Measurements from ENCODE around the gene JAZF1.
"Not testable (repeated sequence)": the region's sequence is repeated elsewhere in the genome, so short reads cannot be mapped to it uniquely, and the experiment has no call there.

JAZF1 gene

DNA sequence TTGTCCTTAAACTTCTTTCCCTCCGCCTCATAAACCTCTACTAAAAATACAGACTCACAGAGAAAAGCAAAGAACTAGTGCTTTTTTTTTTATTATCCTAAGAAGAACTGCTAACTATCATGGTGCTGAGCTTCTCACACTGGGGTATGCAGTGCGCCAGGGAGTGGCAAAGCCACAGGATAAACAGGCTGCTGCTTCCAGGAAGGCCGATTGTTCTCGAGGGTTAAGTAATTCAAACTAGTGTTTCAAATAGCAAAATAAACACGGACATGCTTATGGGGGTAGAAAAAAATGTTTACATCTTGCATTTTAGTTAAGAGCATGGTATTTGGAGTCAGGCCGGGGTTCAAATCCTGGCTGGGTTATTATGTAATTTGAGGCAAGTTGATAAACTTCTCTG lies 283.6 kb downstream of the JAZF1 start:
- DNase-seq = no peak

DNA sequence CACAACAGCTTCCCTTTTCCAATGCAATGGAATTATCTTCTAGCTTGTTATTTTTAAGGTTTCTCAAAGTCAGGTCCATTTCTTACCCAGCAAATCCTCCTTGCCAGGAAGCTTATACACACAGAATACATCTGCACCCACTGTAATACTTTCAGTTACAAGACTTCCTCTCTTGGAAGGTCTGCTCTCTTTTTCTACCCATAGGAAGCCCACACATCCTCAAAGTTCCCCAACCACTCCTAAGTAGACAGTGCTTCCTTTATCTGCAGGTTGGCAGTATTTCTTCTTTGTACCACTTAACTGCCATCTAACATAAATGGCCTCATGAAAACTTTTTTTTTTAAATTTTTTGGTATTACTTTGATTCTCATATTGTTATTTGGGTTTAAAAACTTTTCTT lies 285.0 kb downstream of the JAZF1 start:
- DNase-seq = no peak

DNA sequence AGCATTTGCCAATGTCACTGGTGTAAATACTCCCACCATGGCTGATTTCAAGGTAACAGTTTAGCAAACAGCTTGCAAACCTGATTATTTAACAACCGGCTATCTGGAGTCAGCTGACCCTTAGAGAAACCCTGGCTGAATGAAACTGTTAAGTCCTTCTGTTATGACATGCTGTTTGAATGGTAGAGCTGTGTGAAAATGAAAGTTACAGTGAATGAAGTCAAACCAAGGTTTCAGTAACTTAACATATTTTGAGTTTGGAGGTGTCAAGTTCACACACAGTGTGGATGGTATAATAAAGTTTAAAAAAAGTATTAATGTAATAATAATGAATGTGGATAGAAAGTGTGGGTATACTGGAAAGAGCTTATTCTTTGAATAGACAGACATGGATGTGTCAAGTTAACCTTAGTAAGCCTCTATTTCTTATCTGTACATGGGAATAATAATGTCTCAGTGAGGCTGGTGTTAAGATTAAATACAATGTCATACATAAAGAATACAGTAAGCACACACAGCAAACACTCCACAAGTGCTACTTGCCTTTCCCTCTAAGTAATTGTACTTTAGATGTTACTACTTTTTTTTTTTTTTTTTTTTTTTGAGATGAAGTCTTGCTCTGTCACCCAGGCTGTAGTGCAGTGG lies 290.3 kb downstream of the JAZF1 start:
- DNase-seq = no peak

DNA sequence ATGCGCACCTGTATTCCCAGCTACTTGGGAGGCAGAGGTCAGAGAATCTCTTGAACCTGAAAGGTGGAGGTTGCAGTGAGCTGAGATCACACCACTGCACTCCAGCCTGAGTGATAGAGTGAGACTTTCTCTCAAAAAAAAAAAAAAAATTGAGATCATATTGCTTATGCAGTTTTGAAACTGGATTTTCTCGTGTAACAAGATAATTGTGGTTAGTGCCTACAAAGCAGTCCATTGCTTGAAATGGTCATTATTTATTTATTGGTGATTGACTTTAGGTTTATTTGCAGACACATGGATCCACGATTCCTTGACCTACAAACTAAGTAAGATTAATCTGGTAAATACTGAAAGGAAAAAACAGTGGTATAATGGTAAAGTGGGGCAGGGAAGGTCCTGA lies 290.8 kb downstream of the JAZF1 start:
- DNase-seq = no peak

DNA sequence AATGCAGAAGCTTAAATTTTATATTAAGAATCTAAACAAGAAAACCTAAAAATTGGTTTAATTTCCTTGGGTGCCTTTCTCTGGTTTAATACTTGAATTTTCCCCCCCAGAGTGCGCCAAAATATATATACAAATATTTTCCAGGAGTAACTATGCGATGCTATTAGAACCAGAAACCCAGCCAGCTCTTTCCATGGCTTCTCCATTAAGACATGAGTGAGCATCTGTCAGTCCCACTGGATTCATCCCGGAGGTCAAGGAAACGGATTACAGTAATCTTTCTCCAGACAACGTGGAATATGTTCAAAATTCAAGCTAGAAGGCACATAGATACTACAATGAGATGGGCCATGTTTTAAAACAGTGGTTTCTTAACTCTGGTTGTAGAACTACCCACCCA lies 291.9 kb downstream of the JAZF1 start:
- peak; percentile 84 for DNase-seq

DNA sequence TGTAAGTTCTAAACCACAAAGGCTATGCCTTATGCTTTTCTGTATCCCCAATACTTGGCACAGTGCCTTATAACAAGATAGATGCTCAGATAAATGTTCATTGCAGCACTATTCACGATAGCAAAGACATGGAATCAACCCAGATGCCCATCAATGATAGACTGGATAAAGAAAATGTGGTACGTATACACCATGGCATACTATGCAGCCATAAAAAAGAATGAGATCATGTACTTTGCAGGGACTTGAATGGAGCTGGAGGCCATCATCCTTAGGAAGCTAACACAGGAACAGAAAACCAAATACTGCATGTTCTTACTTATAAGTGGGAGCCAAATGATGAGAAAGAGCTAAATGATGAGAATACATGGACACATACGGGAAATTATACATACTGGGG lies 293.9 kb downstream of the JAZF1 start:
- DNase-seq = not testable (repeated sequence)

DNA sequence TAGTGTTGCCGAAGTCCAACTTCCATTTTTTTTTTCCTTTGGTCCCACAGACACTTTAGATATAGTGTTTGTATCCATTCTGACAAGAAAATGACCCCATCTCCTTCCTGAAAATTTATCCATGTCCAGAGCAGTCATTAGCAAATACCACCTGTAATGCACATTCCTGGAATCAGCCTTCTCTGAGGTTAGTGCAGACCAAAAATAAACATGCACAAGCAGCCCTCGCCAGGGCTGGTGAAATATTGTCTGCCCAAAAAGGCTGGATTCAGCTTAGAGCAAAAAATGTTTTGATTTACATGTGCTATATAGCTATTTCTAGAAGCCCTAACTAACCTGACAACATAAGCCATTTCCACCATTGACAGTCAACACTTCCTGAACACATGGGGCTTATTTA lies 294.9 kb downstream of the JAZF1 start:
- DNase-seq = no peak

DNA sequence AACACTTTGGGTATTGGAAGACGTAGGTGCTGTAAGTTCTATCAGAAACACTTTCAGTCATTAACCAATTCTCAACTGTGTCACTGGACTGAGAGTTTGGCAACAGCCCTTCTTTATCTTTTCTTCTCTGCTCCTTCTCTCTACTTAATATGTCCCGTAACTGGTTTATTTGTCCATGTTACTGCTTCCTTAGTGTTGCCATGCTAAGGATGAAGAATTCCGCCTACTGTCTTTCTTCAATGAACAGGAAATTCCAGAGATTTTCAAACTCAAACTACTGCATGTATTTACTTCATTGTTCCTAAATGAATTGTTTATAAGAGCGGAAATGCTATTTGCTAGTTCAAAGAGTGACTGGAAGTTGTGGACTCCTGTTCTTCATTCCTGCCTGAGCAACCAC lies 296.9 kb downstream of the JAZF1 start:
- no peak for DNase-seq

DNA sequence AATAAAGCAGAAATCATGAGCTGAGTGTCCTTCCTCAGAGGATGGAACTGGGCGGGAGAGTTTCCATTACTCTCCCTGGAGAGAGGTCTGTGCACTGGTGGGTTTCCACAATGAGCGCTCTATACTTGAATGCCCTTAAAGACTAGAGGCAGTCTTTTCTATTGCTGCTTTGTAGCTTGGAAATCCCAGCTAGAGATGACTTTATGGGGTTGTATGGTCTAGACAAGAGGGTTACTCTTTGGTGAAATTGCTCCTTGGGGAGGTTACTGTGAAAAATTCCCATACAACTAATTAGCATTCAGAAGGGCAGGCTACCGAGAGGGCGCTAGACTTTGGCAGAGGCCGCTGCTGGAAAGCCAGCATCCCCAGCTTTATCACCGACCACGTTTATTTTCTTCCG lies 303.8 kb downstream of the JAZF1 start:
- no peak for DNase-seq

DNA sequence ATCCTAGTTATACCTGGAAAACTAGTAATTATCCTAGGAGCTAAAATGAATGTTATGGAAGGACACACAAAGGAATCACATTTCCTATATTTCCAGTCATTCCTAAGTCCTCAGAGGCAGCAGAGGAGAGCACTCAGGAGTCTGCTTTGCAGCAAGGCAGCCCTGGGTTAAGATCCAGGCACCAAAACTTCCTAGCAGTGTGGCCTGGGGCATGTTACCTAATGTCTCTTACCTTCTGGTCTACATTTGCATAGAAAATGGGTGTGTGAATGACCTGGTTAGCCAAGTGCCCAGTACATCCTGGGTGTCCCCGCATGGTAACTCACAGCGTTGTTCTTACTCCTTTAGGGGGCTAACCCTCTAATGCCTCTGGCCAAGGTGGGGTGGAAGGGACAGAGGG lies 304.8 kb downstream of the JAZF1 start:
- no peak for DNase-seq

DNA sequence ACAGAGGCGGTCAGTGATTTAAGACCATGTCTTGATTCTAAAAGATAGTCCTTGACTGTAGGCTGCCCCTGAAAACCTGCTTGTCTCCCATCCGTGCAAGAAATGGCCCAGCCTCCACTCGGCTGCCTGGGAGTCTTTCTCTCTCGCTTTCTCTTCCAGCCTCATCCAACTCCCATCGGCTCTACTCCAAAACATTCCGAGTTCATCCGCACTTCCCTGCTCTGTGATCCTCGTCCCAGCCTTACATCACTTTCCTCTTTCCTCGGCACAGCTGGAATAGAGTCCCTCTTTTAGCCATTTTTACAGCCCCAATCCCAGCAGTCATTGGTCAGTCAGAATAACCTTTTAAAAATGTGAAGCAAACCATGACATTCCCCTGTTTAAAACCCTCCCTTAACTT lies 305.5 kb downstream of the JAZF1 start:
- no peak for DNase-seq

DNA sequence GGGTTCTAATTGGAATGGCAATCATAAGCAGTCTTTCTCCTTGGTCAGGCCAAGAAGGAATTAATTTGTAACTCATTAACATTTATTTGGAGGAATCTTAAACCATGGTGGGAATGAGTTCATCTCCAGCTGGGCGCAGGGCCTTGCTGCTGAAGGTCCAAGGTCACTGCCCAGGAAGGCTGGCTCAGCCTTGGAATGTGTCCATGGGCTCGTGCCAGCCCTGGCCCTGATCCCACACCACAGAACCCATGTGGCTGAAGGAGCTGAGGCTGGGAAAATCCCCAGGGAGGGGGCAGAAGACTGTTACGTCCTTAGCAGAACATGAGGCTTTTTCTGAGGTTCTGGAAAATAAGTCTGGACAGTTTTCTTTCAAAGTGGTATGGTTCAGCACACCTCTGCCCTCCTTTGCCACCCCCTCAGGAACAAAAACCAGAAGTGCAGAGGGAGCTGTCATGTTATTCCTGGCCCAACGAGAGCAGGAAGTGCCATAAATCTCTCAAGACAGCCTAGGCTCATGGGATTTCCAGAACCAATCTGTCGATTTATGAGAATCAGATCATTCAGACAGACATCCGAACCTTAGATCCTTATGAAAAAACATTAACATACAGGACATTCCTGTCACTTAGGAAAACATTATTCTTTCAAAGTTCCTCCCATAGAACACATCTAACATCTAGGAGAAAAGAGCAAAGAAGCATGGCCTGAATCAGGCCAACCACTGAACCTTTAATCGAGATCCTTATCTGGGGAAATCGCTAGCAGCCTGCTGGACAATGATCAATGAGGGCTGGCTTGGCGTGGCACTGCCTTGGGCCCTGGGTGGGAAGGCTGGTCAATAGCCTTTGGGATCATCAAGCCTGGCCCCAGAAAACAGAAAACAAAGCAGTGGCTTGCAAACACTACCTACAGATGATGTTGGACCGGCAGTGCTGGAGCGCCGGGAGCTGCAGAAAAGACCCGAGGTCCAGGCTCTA lies 306.3 kb downstream of the JAZF1 start:
- no peak for DNase-seq

DNA sequence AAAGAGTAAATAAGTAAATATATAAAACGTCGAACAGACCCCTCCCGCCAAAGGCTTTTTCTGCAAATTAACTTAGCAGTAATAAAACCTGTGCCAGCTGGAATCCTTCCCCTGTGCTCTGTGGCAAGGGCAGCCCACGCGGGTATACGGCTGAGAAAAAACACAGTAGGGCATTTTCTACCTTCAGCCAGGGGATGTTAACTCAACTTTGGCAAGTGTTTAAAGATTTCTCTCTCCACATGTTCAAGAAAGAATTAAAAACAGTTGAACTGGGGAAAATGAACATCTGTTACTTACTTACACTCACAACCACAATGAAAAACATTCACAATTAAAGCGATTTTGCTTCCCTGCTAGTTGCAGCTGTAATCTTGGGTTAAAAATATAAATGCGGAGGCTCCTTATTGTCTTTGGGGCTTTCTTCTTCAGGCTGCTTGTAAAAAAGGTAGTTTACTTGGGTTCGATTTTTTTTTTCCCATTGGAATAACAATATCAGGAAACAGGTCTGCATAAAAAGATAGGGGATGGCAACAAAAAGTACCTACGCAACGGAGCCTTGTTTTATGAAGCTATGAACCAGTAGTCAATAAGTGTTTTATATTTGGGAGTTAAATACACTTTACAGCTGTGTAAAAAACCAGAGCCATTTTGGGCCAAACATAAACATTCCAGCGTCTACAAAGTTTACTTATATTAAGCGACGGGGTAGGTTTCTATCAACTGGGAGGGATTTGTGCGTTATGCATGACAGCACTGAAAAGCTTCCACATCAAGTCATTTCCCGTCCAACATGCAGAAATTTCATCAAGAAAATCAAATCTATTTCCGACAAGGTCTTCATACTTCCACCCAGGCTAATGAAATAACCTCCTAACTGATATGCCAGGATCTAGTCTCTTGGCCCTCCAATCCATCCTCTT lies 308.0 kb downstream of the JAZF1 start:
- peak; percentile 39 for DNase-seq

DNA sequence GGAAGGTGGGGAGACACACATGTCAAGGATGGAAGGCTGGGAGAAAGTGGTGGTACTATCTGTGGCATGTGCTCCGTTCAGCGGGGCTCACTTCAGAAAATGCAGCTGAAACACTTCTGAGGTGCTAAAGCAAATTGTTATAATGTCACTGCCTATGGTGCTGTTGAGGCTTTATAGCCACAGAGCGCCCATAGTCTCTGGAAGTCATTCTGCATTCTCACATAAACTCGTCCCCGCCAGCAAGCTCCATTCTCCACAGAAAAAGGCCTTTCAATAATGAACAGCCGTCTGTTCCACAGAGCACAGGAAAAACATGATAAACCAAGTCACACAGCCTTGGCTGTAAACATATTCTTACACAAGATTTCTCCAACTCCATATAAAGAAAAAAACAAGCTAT lies 308.7 kb downstream of the JAZF1 start:
- no peak for DNase-seq

DNA sequence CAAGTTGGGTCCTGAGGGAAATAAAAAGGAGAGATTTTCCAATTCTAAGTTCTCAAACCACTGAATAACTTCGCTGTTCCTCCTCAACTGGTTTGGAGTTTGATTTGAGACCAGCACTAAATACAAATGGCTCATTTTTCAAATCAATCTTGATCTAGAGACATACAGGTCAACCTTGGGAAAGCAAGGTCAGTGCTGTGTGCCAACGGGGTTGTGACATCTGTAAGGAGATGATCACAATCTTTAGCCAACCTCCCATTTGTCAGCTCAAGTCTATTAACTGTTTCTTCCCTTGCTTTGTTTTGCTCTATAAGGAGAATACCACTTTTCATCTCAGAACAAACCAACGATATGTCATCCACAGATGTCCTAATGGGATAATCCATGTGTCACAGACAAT lies 309.5 kb downstream of the JAZF1 start:
- DNase-seq = no peak

DNA sequence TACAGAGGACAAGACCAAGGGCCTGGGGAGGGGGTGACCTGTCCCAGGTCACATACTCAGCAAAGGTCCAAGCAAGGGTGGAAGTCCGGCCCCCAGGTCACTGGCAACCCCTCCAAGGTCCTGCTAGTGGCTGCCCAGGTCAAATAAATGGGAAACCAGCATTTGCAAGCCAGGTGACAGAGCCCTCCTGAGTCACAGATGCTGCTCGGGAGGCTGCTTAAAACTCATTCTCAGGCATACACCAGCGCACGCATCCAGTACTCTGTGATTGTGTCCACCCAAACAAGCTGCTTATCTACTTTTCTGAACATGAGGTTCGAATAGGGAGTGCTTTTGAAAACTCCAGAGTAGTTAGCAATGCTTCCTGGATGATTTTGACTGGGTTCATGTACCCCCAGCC lies 310.0 kb downstream of the JAZF1 start:
- DNase-seq = peak; percentile 18

DNA sequence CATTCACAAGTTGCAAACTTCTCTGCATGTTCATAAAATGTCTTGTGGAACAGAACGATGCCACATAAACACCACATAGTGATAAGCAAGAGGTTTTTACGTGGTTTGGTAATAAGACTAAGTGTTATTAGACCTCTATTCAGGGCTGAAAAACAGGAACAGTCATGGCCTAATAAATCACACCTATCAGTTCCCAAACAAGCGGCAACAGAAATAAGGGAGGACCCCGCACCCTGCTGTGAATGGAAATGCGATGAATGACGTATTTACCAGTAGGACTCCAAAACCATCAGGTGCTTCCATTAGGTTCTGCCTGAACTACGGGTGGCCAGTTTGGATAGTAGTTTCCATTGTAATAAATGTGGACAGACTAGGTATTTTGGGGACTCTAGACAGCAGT lies 311.5 kb downstream of the JAZF1 start:
- no peak for DNase-seq

DNA sequence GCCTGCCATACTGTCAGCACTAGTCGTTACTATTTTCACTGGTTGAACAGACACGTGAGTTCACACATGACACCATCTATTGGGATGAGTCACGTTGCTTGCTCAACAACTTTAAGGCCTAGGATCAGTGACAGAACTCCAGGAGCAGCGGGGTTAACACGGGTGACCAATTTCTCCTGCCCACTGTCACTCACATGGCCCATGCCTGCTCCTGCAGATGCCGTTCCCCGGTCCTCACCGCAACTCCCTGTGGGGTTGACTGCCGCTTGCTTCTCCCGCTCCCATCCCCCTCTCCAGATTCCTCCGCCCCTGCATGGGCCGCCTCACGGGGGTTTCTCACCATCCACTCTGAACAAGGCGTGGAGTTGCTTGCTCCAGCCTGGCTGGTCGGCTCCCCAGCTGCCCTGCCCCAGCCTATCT lies 312.5 kb downstream of the JAZF1 start:
- no peak for DNase-seq

DNA sequence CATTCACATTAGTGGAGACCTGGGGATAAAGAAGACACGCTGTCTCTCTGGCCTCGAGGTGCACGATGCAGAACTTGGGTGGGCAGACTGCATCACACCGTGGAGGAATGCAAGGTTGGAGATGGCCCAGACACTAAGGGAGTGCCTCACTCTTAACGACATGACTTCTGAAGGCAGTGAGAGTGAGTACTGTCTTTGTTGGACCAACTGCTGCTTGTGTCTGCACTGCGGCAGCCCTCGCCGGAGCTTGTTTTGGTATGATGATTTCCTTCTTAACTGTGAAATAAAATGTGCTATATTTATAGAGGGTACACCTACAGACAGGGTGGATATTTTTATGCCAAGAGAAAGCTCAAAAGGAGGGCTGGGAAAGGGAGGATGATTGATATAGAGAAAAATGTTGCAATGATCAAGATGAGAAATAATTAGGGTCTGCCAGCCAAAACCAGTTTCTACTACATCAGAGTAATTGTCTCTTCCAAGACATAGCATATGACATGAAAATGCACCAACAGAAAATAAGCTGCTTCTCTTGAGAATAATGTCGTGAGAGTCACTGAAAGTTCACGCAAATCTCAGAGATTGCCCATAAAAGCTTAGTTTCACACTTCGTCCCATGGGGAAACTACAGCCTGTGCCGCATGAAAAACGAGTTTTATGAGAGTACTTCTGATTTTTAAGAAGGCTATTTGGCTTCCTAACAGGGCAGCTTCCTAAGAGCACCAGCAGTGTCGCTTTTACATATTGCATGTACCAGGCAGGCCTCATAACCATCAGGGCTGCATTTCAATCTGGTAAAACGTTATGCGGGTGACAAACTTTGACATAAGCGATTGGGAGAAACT lies 313.5 kb downstream of the JAZF1 start:
- no peak for DNase-seq

DNA sequence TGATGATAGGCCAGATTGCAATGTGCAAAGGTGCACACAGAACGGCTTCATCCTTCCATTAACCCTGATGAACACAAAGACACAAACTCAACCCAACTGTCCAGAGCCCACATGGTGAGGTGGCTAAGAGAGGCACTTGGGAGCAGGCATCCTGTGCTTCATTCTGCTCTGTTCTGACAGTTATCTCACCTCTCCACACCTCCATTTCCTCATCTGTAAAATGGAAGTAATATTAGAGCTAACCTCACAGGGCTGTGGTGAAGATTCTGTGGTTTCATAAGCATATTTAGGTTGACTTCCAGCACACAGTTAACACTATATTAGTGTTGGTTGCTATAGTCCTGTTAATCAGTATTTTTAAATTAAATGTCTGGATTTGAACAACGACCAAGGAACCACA lies 314.3 kb downstream of the JAZF1 start:
- no peak for DNase-seq

DNA sequence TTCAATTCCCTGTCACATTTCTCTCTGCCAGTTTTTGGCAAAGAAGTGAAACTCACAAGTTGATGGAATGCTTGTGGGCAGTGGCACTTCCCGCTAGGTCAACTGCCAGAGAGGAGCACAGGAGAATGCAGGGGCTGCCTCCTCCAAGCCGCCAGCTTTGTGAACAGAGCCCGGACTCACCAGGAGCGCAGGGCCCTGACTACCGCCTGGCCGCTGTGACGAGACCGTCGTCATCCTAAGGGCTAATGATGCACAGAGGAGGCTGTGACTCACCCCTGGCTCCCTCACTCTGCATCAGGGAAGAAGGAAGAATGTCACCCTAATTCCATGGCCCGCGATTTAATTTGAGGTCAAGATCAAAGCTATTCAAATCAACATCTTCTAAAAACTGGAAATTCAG lies 316.7 kb downstream of the JAZF1 start:
- no peak for DNase-seq

DNA sequence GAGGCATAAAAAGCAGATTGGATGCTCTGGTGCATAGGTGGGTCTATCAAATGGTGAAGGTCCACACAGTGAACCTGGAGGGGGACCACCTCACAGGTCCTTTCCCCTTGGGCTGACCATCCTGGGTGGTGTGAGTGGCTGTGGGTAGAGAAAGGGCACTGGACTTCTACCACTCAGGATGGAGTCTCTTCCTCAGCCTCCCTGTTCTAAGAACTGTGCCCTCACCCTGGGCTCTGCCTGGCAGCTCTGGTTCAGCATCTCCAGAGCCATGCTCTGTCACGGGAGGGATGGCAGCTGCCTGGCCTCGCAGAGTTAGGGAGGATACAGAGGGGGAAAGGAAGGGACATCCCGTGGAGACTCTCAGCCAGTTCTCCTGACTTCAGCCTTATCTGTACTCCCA lies 318.8 kb downstream of the JAZF1 start:
- DNase-seq = no peak
